LNCaP clone FGC (cell line): Measurements from ENCODE around the gene SPEF2.

Experiments
- DNase-seq: peaks from one replicate; pipeline ENCODE4 v3.0.0-alpha.2; 2011; ENCODE audit warnings: low read depth
- H3K4me3 ChIP-seq: 2 replicates; pipeline ENCODE4 v1.5.1; 2011; ENCODE audit warnings: mild to moderate bottlenecking, low read depth, low read length, control low read depth
- TF ChIP-seq, protein P1 (sequence below): IDR thresholded peaks from 2 replicates; pipeline ENCODE4 v1.5.1; 2012; ENCODE audit warnings: mild to moderate bottlenecking; ENCODE audit not compliant: control insufficient read depth, insufficient read depth; ENCODE audit errors: extremely low read depth

The SPEF2 gene

DNA sequence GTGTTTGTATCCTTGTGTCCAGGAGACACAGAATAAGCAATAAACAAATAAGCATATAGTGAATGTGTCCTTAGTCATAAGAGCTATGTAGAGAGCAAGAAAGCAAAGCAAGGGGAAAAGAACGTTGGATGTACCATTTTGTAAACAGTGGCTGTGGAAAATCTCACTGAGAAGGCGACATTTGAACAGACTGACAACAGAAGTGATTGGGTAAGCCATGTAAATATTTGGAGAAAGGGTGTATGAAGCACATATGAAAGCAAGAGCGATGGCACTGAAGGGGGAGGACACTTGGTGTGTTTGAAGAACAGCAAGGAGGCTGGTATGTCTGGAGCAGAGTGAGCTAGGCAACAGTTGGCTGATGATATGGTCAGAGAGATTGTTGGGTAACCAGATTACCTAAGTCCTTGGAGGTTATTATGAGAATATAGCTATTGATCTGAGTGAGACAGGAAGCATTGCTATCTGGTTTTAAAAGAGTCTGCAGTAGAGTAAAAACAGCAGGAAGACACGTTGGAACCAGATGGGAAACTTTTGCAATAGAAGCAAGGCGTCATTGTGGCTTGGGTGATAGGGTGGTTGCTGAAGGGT, 123.6 kb downstream of the SPEF2 start:
- TF ChIP-seq, protein P1, sequence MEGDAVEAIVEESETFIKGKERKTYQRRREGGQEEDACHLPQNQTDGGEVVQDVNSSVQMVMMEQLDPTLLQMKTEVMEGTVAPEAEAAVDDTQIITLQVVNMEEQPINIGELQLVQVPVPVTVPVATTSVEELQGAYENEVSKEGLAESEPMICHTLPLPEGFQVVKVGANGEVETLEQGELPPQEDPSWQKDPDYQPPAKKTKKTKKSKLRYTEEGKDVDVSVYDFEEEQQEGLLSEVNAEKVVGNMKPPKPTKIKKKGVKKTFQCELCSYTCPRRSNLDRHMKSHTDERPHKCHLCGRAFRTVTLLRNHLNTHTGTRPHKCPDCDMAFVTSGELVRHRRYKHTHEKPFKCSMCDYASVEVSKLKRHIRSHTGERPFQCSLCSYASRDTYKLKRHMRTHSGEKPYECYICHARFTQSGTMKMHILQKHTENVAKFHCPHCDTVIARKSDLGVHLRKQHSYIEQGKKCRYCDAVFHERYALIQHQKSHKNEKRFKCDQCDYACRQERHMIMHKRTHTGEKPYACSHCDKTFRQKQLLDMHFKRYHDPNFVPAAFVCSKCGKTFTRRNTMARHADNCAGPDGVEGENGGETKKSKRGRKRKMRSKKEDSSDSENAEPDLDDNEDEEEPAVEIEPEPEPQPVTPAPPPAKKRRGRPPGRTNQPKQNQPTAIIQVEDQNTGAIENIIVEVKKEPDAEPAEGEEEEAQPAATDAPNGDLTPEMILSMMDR: no peak
- no peak for DNase-seq
- H3K4me3 ChIP-seq: no peak overlapping the region

DNA sequence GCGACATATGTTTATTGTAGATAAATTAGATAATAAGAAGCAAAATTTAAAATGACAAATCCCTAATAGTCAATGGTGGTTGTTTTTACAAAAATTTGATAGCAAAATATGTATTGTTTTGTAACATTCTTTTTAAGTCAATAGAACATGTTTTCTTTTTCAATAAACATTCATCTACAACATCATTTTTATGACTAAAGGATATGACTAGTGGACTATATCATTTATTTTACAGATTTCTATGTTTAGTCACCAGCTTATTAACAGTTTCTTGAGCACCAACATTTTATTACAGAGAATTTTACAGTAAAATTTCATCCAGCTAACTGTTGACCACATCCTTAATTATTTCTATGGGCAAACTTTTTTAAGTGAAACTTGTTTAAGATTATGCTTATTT, 124.3 kb downstream of the SPEF2 start:
- TF ChIP-seq, protein P1: no peak
- DNase-seq: no peak
- no peak overlapping the region for H3K4me3 ChIP-seq

DNA sequence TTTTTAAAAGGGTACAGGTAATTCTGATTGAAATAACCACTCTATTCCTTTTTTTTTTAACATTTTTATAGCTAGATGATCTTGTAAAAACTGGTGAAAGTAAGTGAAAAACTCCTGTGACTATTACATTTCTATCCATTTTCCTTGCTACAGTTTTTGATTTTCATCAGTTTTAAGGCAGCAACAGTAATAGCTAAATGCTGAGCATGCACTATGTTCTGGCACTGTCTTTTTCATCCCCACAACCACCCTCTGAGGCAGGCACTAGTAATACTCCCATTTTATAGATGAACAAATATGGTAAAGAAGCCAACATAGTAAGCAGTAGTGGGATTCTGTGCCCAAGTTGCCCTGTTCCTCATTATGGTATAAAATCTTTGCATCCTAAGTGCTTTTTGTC, 126.0 kb downstream of the SPEF2 start:
- no peak overlapping the region for H3K4me3 ChIP-seq
- TF ChIP-seq, protein P1: no peak
- no peak for DNase-seq

DNA sequence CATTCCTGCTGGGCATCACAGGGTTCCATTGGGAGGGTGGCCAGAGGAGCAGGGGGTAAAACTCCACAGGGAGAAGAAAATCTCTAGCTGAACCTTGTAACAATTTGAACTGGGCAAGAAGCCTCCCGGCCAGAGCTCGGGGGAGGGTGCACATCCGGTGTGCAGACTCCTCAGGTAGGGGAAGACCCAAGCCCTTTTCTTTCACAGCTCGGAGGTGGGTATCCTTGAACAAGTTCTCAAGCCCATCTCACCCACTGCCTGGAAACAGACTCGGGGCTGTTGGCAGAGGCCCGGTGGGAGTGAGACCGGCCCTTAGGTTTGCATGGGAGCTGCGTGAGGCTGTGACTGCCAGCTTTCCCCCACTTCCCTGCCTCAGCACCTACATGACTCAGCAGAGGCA, 127.5 kb downstream of the SPEF2 start:
- H3K4me3 ChIP-seq: no peak overlapping the region
- TF ChIP-seq, protein P1: no peak
- DNase-seq: no peak

DNA sequence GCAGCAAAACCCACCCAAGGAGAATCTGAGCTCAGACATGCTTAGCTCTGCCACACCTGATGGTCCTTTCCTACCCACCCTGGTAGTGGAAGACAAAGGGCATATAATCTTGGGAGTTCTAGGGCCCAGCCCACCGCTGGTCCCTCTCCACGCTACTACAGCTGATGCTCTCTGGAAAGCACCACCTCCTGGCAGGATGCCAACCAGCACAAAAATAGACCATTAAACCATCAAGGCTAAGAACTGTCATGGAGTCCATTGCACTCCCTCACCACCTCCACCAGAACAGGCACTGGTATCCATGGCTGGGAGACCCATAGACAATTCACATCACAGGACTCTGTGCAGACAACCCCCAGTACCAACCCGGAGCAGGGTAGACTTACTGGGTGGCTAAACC, 128.0 kb downstream of the SPEF2 start:
- DNase-seq: no peak
- H3K4me3 ChIP-seq: no peak overlapping the region
- TF ChIP-seq, protein P1: no peak

DNA sequence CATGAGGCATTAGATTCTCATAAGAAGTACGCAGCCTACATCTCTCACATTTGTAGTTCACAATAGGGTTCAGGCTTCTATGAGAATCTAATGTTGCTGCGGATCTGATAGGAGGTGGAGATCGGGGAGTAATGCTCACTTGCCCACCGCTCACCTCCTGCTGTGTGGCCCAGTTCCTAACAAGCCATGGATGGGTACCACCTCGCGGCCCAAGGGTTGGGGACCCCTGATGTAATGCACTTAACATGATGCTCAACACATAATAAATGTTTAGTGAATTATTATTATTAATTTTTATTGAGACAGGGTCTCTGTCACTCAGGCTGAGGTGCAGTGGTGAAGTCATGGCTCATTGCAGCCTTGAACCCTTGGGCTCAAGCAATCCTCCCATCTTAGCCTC, 134.3 kb downstream of the SPEF2 start:
- TF ChIP-seq, protein P1: no peak

DNA sequence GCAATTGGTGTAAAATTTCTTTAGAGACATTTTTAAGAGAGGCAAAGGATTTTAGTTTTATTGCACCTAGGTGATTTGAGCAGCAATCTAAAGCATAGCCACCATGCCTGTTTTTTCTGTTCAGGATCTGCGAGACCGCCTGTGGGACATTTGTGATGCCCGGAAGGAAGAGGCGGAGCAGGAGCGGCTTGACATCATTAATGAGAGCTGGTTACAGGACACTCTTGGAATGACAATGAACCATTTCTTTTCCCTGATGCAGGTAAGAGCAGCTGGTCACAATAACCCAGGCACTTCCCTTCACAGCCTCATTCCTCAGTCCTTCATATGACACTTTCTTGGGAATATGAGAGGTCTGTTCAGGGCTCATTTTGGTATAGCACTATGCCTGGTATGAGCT, 135.8 kb downstream of the SPEF2 start:
- TF ChIP-seq, protein P1: no peak
- no peak overlapping the region for H3K4me3 ChIP-seq
- no peak for DNase-seq

More for the DNA sequence above, 134.3 kb downstream of the SPEF2 start:
- H3K4me3 ChIP-seq: no peak overlapping the region
- no peak for DNase-seq
